RWPE1 (cell line): Measurements from ENCODE around the gene E2F3.

Experiments
- CTCF ChIA-PET: fragments of 350-600 bp; sonication (Branson Sonifier 250); formaldehyde crosslinking; extraction: SDS; loops from one replicate; lab custom pipeline; 2021; lab: Yijun Ruan, JAX
- POLR2A ChIA-PET: fragments of 400-600 bp; formaldehyde crosslinking; extraction: SDS; loops from one replicate; lab custom pipeline; 2020; ENCODE audit warnings: antibody characterized with exemption; ENCODE audit not compliant: low non-redundant PET; lab: Yijun Ruan, JAX
- DNase-seq: peaks from one replicate; pipeline ENCODE4 v3.0.0; 2012; ENCODE audit warnings: low spot score
- H3K27ac ChIP-seq: fragments of 450-650 bp; 2 replicates; pipeline ENCODE4 v1.5.1; 2017
- TF ChIP-seq, protein P1 (sequence below): fragments of 450-650 bp; conservative IDR thresholded peaks from 2 replicates; pipeline ENCODE4 v1.5.1; 2017; ENCODE audit warnings: low read depth, mild to moderate bottlenecking

The E2F3 gene

DNA sequence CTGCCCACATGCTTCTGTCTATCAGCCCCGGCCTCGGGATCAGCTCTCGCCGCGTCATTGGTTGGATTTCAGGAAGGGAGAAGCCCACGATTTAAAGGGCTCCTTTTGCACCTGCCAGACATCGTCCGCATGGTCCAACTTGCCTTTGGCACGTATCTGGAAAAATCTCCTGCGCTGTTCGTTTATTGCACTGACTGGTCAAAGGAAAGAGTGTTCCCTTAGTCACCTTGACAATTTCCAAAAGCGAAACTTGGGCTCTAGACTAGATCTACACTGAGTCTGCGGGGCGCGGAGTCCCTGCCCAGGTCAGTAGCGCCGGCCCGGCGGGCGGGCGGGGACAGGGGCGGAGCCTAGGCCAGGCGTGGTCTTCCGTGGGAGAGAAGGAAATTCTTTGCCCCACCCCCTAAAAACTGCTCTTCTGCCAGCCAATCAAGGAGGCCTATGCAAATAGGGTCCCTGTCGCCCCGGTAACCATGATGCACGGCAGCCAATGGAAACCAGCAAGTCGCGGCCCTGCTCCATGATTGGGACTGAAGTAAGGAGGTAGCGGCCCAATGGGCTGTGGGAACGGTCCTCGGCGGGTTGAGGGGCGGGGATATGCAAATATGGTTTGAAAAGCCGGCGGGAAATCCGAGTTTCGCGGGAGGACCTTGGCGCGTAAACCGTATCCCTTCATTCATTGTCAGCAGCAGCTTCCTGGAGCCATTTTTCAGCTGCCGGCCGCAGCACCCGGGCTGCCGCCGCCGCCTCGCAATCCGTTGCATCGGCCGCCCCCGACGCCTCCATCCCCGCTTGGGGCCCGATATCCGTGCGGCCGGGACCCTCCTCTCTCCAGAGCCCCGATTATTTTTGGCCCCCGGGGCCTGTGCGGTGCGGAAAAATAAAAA lies at the start of gene E2F3:
TSS of gene E2F3 (plus strand) at position 675 of the 887 bp plus-strand sequence. CDS start 354 bp downstream, outside the sequence.
- CTCF ChIA-PET: no interaction called here
- peak within 1 kb of the TSS; percentile 97 for H3K27ac ChIP-seq
- DNase-seq: peak; percentile 100
- POLR2A ChIA-PET: interaction anchor here (0.7 kb wide), 1 partner anchor 9 kb away, joined by 3 read pairs; no protein-coding TSS in a partner anchor
- TF ChIP-seq, protein P1, sequence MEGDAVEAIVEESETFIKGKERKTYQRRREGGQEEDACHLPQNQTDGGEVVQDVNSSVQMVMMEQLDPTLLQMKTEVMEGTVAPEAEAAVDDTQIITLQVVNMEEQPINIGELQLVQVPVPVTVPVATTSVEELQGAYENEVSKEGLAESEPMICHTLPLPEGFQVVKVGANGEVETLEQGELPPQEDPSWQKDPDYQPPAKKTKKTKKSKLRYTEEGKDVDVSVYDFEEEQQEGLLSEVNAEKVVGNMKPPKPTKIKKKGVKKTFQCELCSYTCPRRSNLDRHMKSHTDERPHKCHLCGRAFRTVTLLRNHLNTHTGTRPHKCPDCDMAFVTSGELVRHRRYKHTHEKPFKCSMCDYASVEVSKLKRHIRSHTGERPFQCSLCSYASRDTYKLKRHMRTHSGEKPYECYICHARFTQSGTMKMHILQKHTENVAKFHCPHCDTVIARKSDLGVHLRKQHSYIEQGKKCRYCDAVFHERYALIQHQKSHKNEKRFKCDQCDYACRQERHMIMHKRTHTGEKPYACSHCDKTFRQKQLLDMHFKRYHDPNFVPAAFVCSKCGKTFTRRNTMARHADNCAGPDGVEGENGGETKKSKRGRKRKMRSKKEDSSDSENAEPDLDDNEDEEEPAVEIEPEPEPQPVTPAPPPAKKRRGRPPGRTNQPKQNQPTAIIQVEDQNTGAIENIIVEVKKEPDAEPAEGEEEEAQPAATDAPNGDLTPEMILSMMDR: no peak

DNA sequence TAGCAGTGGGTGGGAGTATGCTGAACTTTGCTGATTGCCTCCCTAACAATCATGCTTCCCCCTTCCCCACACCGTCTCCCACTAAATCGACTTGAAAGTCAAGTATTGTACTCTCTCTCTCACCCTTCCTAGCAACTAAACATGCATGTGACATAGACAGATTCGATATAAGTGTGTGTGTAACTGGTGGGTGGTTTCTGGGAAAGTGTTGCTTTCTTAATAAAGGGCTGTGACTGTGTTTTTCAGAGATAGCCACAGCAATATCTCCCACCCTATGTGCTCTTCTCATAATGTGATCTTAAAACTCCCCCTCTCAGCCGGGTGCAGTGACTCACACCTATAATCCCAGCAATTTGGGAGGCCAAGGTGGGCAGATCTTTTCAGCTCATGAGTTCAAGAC lies 49.3 kb upstream of the E2F3 start:
- CTCF ChIA-PET: no interaction called here
- POLR2A ChIA-PET: no interaction called here
- TF ChIP-seq, protein P1: no peak
- DNase-seq: no peak
- H3K27ac ChIP-seq: no peak overlapping the region

DNA sequence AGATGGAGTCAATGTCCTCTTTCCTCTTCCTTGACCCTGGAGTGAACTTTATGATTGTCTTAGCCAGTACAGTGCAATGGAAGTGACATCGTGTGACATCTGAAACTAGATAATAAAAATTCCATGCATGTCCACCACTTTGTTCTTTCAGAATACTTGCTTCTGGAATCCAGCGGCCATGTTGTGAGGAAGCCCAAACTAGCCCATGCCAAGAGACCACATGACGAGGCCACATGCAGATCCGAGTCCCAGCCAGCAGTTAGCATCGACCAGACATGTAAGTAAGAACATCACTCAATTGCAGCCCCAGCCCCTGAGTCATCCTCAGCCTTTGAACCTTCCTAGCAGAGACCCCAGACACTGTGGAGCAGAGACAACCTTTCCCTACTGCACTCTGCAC lies 48.5 kb upstream of the E2F3 start:
- ChIA-PET POLR2A (no interaction called here), CTCF (no interaction called here)
- TF ChIP-seq, protein P1: no peak
- H3K27ac ChIP-seq: no peak overlapping the region
- DNase-seq: no peak

DNA sequence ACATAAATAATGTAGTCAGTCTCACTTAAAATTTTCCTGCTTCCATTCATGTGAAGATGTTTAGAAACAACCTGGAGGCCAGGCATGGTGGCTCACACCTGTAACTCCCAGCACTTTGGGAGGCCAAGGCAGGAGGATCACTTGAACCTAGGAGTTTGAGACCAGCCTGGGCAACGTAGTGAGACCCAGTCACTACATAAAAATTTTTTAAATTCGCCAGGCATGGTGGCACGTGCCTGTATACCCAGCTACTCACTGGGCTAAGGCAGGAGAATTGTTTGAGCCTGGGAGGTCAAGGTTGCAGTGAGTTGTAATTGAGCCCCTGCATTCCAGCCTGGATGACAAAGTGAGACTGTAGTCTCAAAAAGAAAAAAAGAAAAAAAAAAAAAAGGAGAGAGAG lies 47.3 kb upstream of the E2F3 start:
- no peak for DNase-seq
- TF ChIP-seq, protein P1: no peak
- H3K27ac ChIP-seq: no peak overlapping the region
- ChIA-PET POLR2A (no interaction called here), CTCF (no interaction called here)

DNA sequence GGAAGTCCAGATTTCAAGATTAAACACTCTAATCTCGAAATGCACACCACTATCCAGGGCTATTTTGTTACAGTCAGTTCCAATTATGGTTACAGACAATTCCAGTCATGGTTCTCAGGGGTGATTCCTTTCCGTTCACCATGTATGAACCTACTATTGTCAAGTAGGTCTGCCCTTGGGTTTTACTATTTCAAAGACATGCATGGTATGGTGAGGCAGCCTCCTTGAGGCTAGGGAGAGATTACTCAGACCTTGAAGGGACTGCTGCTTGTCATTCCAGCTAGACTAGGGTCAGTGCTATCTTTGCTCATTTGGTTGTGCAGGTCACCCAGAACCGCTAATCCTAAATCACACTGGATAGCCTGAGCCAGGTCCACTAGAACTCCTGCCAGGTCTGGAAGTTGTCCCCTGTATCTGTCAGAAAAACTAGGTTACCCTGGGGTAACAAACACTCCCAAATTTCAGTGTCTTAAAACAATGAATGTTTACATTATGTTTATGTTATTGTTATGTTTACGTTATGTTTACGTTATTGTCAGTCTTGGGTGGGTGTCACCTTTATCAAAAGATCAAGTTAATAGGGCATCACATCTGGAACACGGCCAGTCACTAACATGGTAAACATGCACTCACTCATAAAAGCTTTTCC lies 41.1 kb upstream of the E2F3 start:
- no peak overlapping the region for H3K27ac ChIP-seq
- no peak for DNase-seq
- ChIA-PET POLR2A (no interaction called here), CTCF (no interaction called here)
- TF ChIP-seq, protein P1: no peak

DNA sequence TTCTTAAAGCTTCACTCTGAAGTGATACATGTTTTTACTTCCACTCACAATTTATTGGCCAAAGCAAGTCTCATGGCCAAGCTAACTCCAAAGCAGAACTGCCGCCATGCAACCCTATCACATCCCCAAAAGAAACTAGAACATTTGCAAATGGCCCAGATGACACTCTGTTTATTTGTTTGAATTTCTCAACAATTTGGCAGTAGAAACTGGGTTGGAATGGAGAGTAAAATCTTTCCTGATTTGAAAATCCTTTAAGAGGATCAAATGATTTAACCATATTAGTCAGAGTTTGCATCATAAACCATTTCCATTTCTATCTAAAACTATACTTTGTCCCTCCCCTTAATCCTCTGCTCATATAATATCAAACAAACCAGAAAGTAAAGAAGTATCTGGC lies 39.1 kb upstream of the E2F3 start:
- no peak overlapping the region for H3K27ac ChIP-seq
- no peak for DNase-seq
- POLR2A ChIA-PET: no interaction called here
- TF ChIP-seq, protein P1: no peak
- CTCF ChIA-PET: no interaction called here
